Measurements from ENCODE around the gene C2CD2L.
"Not testable (repeated sequence)": the region's sequence is repeated elsewhere in the genome, so short reads cannot be mapped to it uniquely, and the experiment has no call there.

The C2CD2L gene

GRCh38 chr11:119116235-119116594 lies 9.1 kb downstream of the C2CD2L start:
- no peak for DNase-seq

- DNase-seq: no peak
These were observed 9.5 kb downstream of the C2CD2L start for GRCh38 chr11:119116601-119117000.

GRCh38 chr11:119117004-119117706 lies 10.0 kb downstream of the C2CD2L start:
- DNase-seq: no peak

- DNase-seq: no peak
These were observed 11.1 kb downstream of the C2CD2L start for GRCh38 chr11:119118227-119118626.

- DNase-seq: no peak
These were observed 11.8 kb downstream of the C2CD2L start for GRCh38 chr11:119118946-119119345.

GRCh38 chr11:119120639-119121007 lies 13.5 kb downstream of the C2CD2L start:
- no peak for DNase-seq

- DNase-seq: peak; percentile 99 to 100
These were observed 14.1 kb downstream of the C2CD2L start, which contains the start of gene HINFP for GRCh38 chr11:119121008-119121810. HINFP (plus strand) TSS chr11:119121580; CDS start chr11:119126945, 5,365 bp downstream.

- no peak for DNase-seq
These were observed 14.6 kb downstream of the C2CD2L start for GRCh38 chr11:119121811-119122124.

GRCh38 chr11:119125821-119126220 lies 18.7 kb downstream of the C2CD2L start:
- DNase-seq: no peak

- no peak for DNase-seq
These were observed 19.6 kb downstream of the C2CD2L start for GRCh38 chr11:119126675-119127268.

- DNase-seq: no peak
These were observed 23.5 kb downstream of the C2CD2L start for GRCh38 chr11:119130662-119131061.

- DNase-seq: no peak
These were observed 27.3 kb downstream of the C2CD2L start for GRCh38 chr11:119134389-119134978.

- not testable (repeated sequence) for DNase-seq
These were observed 32.1 kb downstream of the C2CD2L start for GRCh38 chr11:119139276-119139675.

- DNase-seq: no peak
These were observed 37.8 kb downstream of the C2CD2L start for GRCh38 chr11:119144825-119145486.

- no peak for DNase-seq
These were observed 38.4 kb downstream of the C2CD2L start for GRCh38 chr11:119145551-119145950.

GRCh38 chr11:119147604-119148333 lies 40.6 kb downstream of the C2CD2L start:
- no peak for DNase-seq

- DNase-seq: no peak
These were observed 41.5 kb downstream of the C2CD2L start for GRCh38 chr11:119148720-119149017.

GRCh38 chr11:119149018-119149785 lies 42.1 kb downstream of the C2CD2L start, which contains the start of gene ABCG4:
ABCG4 (plus strand) TSS chr11:119149052; CDS start chr11:119149966, 914 bp downstream.
- peak in 1 of 2 experiments; percentile 41 for DNase-seq

GRCh38 chr11:119149786-119150275 lies 42.7 kb downstream of the C2CD2L start:
- DNase-seq: no peak

GRCh38 chr11:119152043-119152442 lies 44.9 kb downstream of the C2CD2L start:
- DNase-seq: no peak

GRCh38 chr11:119152604-119153003 lies 45.5 kb downstream of the C2CD2L start:
- DNase-seq: no peak

Measured in stimulated activated CD4-positive, alpha-beta T cell treated with anti-CD3 and anti-CD28 coated beads, Interleukin-4, amount 100 ng/mL, for 4 hours (primary cell).